ENCODE results near the gene ESR1.
"Not testable (repeated sequence)": the region's sequence is repeated elsewhere in the genome, so short reads cannot be mapped to it uniquely, and the experiment has no call there.

The ESR1 gene

GRCh38 chr6:151962246-151962846 lies 154.9 kb downstream of the ESR1 start:
- no peak for DNase-seq (ENCODE audit: low read depth, low spot score)
- H3K27ac ChIP-seq = no peak overlapping the region

GRCh38 chr6:151963001-151963400 lies 155.5 kb downstream of the ESR1 start:
- H3K27ac ChIP-seq = no peak overlapping the region
- DNase-seq (ENCODE audit: low read depth, low spot score) = no peak

- DNase-seq (ENCODE audit: low read depth, low spot score); H3K27ac ChIP-seq: not testable (repeated sequence)
Observed at GRCh38 chr6:151964412-151964811, 156.9 kb downstream of the ESR1 start.

GRCh38 chr6:151974061-151974617 lies 166.7 kb downstream of the ESR1 start:
- no peak overlapping the region for H3K27ac ChIP-seq
- DNase-seq (ENCODE audit: low read depth, low spot score) = no peak

GRCh38 chr6:151975795-151976194 lies 168.3 kb downstream of the ESR1 start:
- DNase-seq (ENCODE audit: low read depth, low spot score) = no peak
- no peak overlapping the region for H3K27ac ChIP-seq

GRCh38 chr6:151988199-151988598 lies 180.7 kb downstream of the ESR1 start:
- DNase-seq (ENCODE audit: low read depth, low spot score); H3K27ac ChIP-seq: not testable (repeated sequence)

GRCh38 chr6:151992091-151992490 lies 184.6 kb downstream of the ESR1 start:
- no peak for DNase-seq (ENCODE audit: low read depth, low spot score)
- H3K27ac ChIP-seq = no peak overlapping the region

GRCh38 chr6:151993364-151993763 lies 185.9 kb downstream of the ESR1 start:
- no peak overlapping the region for H3K27ac ChIP-seq
- no peak for DNase-seq (ENCODE audit: low read depth, low spot score)

- DNase-seq (ENCODE audit: low read depth, low spot score) = no peak
- peak overlapping the region; percentile 61 for H3K27ac ChIP-seq
Observed at GRCh38 chr6:151998784-151999183, 191.3 kb downstream of the ESR1 start.

GRCh38 chr6:151999194-151999593 lies 191.7 kb downstream of the ESR1 start:
- peak; percentile 16 for DNase-seq (ENCODE audit: low read depth, low spot score)
- peak overlapping the region; percentile 61 for H3K27ac ChIP-seq

GRCh38 chr6:152001408-152001807 lies 193.9 kb downstream of the ESR1 start:
- no peak overlapping the region for H3K27ac ChIP-seq
- no peak for DNase-seq (ENCODE audit: low read depth, low spot score)

GRCh38 chr6:152002306-152002705 lies 194.8 kb downstream of the ESR1 start:
- H3K27ac ChIP-seq = no peak overlapping the region
- DNase-seq (ENCODE audit: low read depth, low spot score) = no peak

- no peak for DNase-seq (ENCODE audit: low read depth, low spot score)
Observed at GRCh38 chr6:152004036-152004566, 196.6 kb downstream of the ESR1 start.

GRCh38 chr6:152004896-152005295 lies 197.4 kb downstream of the ESR1 start:
- H3K27ac ChIP-seq = no peak overlapping the region
- DNase-seq (ENCODE audit: low read depth, low spot score) = no peak

More at GRCh38 chr6:152004036-152004566, 196.6 kb downstream of the ESR1 start:
- no peak overlapping the region for H3K27ac ChIP-seq

GRCh38 chr6:152008779-152009178 lies 201.3 kb downstream of the ESR1 start:
- no peak overlapping the region for H3K27ac ChIP-seq
- no peak for DNase-seq (ENCODE audit: low read depth, low spot score)

- DNase-seq (ENCODE audit: low read depth, low spot score) = no peak
- H3K27ac ChIP-seq = no peak overlapping the region
Observed at GRCh38 chr6:152012227-152012626, 204.7 kb downstream of the ESR1 start.

- no peak overlapping the region for H3K27ac ChIP-seq
- no peak for DNase-seq (ENCODE audit: low read depth, low spot score)
Observed at GRCh38 chr6:152018876-152019275, 211.4 kb downstream of the ESR1 start.

- no peak for DNase-seq (ENCODE audit: low read depth, low spot score)
- no peak overlapping the region for H3K27ac ChIP-seq
Observed at GRCh38 chr6:152022303-152022702, 214.8 kb downstream of the ESR1 start.

GRCh38 chr6:152023613-152024012 lies 216.1 kb downstream of the ESR1 start:
- DNase-seq (ENCODE audit: low read depth, low spot score) = no peak
- H3K27ac ChIP-seq = no peak overlapping the region

- no peak for DNase-seq (ENCODE audit: low read depth, low spot score)
- H3K27ac ChIP-seq = no peak overlapping the region
Observed at GRCh38 chr6:152026291-152026690, 218.8 kb downstream of the ESR1 start.

- H3K27ac ChIP-seq; DNase-seq (ENCODE audit: low read depth, low spot score): not testable (repeated sequence)
Observed at GRCh38 chr6:152026744-152027143, 219.3 kb downstream of the ESR1 start.

- not testable (repeated sequence) for H3K27ac ChIP-seq; DNase-seq (ENCODE audit: low read depth, low spot score)
Observed at GRCh38 chr6:152033765-152034164, 226.3 kb downstream of the ESR1 start.

Measured in epithelial cell of prostate (primary cell).